Measurements from ENCODE around the gene PEG3. TPM values are rescaled to one million over a fixed set of nuclear protein-coding genes. Genes with fewer than 3 reads are reported as not detected.

PEG3 gene
- total RNA-seq, 4 donors from 2014 or later = 9.0 to 14.7 (median 9.8) TPM

DNA sequence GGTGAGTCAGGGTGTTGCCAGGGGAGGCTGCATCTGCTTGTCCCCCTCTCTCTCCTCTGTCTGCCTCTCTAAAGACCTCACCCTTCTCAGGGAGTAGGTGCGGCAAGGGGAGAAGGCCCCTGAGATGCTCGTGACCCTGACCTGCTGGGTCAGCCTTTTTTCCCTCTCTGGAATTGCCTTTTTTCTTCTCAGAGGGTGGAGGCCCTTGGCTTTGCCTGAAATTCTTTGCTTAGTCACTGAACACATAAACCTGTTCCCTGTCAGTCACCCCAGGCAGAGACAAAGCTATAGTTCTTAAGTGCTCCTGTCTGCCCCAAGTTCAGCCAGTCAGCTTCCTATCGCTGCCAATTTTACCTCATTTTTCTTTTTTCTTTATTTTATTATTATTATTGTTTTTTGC lies 35.2 kb upstream of the PEG3 start:
- WGBS, 2 donors = 75 to 92% methylated on average over 3 of the region's 3 CpGs
- no peak overlapping the region for H3K27ac ChIP-seq
- no peak for DNase-seq (ENCODE audit: low spot score in 2 of 2)
- H3K4me3 ChIP-seq = no peak overlapping the region
- no peaks in the 10 kb centered on the region for H3K27me3 ChIP-seq
- no peaks in the 10 kb centered on the region for H3K4me1 ChIP-seq
- peaks cover 0 to 60% (median 0%) of the 10 kb centered on the region in 4 donors for H3K9me3 ChIP-seq
- H3K36me3 ChIP-seq = no peaks in the 10 kb centered on the region
- TF ChIP-seq POLR2A (IDR thresholded peaks at IDR 0.05) (no peak), EP300 (IDR thresholded peaks at IDR 0.05) (no peak)
- TF ChIP-seq, protein P1, sequence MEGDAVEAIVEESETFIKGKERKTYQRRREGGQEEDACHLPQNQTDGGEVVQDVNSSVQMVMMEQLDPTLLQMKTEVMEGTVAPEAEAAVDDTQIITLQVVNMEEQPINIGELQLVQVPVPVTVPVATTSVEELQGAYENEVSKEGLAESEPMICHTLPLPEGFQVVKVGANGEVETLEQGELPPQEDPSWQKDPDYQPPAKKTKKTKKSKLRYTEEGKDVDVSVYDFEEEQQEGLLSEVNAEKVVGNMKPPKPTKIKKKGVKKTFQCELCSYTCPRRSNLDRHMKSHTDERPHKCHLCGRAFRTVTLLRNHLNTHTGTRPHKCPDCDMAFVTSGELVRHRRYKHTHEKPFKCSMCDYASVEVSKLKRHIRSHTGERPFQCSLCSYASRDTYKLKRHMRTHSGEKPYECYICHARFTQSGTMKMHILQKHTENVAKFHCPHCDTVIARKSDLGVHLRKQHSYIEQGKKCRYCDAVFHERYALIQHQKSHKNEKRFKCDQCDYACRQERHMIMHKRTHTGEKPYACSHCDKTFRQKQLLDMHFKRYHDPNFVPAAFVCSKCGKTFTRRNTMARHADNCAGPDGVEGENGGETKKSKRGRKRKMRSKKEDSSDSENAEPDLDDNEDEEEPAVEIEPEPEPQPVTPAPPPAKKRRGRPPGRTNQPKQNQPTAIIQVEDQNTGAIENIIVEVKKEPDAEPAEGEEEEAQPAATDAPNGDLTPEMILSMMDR (IDR thresholded peaks at IDR 0.05) = no peak

GRCh38 chr19:56874530-56874929 lies 34.0 kb upstream of the PEG3 start:
- TF ChIP-seq EP300 (IDR thresholded peaks at IDR 0.05) = no peak
- TF ChIP-seq, protein P1 (IDR thresholded peaks at IDR 0.05) = no peak
- TF ChIP-seq POLR2A (IDR thresholded peaks at IDR 0.05) = no peak
- no peaks in the 10 kb centered on the region for H3K4me1 ChIP-seq
- H3K9me3 ChIP-seq = peaks cover 0 to 54% (median 0%) of the 10 kb centered on the region in 4 donors
- no peak overlapping the region for H3K27ac ChIP-seq
- WGBS, 2 donors = 88 to 93% methylated on average over 4 of the region's 4 CpGs
- no peak overlapping the region for H3K4me3 ChIP-seq
- no peaks in the 10 kb centered on the region for H3K36me3 ChIP-seq
- DNase-seq (ENCODE audit: low spot score in 2 of 2) = no peak
- H3K27me3 ChIP-seq = no peaks in the 10 kb centered on the region

GRCh38 chr19:56873493-56873892 lies 33.0 kb upstream of the PEG3 start:
- 84 to 93% methylated on average over 3 to 5 of the region's 5 CpGs for WGBS, 2 donors
- H3K36me3 ChIP-seq = no peaks in the 10 kb centered on the region
- no peak for DNase-seq (ENCODE audit: low spot score in 2 of 2)
- H3K4me3 ChIP-seq = no peak overlapping the region
- no peaks in the 10 kb centered on the region for H3K4me1 ChIP-seq
- TF ChIP-seq EP300 (IDR thresholded peaks at IDR 0.05) (no peak), POLR2A (IDR thresholded peaks at IDR 0.05) (no peak)
- TF ChIP-seq, protein P1 (IDR thresholded peaks at IDR 0.05) = no peak
- no peak overlapping the region for H3K27ac ChIP-seq
- H3K9me3 ChIP-seq = peaks cover 0 to 56% (median 0%) of the 10 kb centered on the region in 4 donors
- H3K27me3 ChIP-seq = no peaks in the 10 kb centered on the region

GRCh38 chr19:56869886-56870285 lies 29.4 kb upstream of the PEG3 start:
- H3K4me3 ChIP-seq = no peak overlapping the region
- no peaks in the 10 kb centered on the region for H3K27me3 ChIP-seq
- no peaks in the 10 kb centered on the region for H3K4me1 ChIP-seq
- H3K27ac ChIP-seq = no peak overlapping the region
- no peaks in the 10 kb centered on the region for H3K36me3 ChIP-seq
- no peak for DNase-seq (ENCODE audit: low spot score in 2 of 2)
- TF ChIP-seq, protein P1 (IDR thresholded peaks at IDR 0.05) = no peak
- TF ChIP-seq POLR2A (IDR thresholded peaks at IDR 0.05) = no peak
- TF ChIP-seq EP300 (IDR thresholded peaks at IDR 0.05) = no peak
- H3K9me3 ChIP-seq = peaks cover 0 to 53% (median 0%) of the 10 kb centered on the region in 4 donors
- 71 to 81% methylated on average over 8 of the region's 8 CpGs for WGBS, 2 donors

- TF ChIP-seq EP300 (IDR thresholded peaks at IDR 0.05) = no peak
- TF ChIP-seq, protein P1 (IDR thresholded peaks at IDR 0.05) = no peak
- TF ChIP-seq POLR2A (IDR thresholded peaks at IDR 0.05) = no peak
- WGBS, 2 donors = 92 to 97% methylated on average over 1 of the region's 1 CpG
Observed at GRCh38 chr19:56868446-56868845, 27.9 kb upstream of the PEG3 start.

More at GRCh38 chr19:56868446-56868845, 27.9 kb upstream of the PEG3 start:
- no peaks in the 10 kb centered on the region for H3K36me3 ChIP-seq
- H3K9me3 ChIP-seq = peaks cover 0 to 55% (median 0%) of the 10 kb centered on the region in 4 donors
- H3K4me3 ChIP-seq = no peak overlapping the region
- H3K4me1 ChIP-seq = no peaks in the 10 kb centered on the region
- no peaks in the 10 kb centered on the region for H3K27me3 ChIP-seq
- H3K27ac ChIP-seq = no peak overlapping the region
- no peak for DNase-seq (ENCODE audit: low spot score in 2 of 2)
